ENCODE results near the gene TAS2R10.

DNA sequence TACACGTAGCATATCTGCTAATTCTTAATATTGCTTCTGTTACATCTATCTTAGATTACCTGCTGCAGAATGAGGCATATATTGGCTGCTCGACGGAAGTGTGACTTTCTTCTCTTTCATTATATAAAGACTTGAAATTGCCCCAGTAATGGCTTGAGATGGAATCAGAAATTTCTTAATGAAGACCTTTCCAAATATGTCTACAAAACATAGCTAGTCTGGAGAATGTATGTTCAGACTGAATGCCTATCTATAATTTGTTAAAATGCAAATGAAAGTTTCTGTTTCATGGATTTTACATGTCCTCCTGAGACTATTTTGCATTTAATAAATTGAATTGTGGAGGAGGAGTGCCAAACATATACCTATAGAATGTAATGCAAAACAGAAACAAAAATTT, at the start of gene TAS2R10:
- TF ChIP-seq, protein P1, sequence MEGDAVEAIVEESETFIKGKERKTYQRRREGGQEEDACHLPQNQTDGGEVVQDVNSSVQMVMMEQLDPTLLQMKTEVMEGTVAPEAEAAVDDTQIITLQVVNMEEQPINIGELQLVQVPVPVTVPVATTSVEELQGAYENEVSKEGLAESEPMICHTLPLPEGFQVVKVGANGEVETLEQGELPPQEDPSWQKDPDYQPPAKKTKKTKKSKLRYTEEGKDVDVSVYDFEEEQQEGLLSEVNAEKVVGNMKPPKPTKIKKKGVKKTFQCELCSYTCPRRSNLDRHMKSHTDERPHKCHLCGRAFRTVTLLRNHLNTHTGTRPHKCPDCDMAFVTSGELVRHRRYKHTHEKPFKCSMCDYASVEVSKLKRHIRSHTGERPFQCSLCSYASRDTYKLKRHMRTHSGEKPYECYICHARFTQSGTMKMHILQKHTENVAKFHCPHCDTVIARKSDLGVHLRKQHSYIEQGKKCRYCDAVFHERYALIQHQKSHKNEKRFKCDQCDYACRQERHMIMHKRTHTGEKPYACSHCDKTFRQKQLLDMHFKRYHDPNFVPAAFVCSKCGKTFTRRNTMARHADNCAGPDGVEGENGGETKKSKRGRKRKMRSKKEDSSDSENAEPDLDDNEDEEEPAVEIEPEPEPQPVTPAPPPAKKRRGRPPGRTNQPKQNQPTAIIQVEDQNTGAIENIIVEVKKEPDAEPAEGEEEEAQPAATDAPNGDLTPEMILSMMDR (IDR thresholded peaks at IDR 0.05), result no peak
- TF ChIP-seq POLR2AphosphoS5 (IDR thresholded peaks at IDR 0.05), result no peak
- TF ChIP-seq POLR2A (IDR thresholded peaks at IDR 0.05), result no peak
- no peak for TF ChIP-seq EP300 (IDR thresholded peaks at IDR 0.05)
